ENCODE measurements around the gene ASPDH. TPM values are rescaled to one million over a fixed set of nuclear protein-coding genes. Genes with fewer than 3 reads are reported as not detected.

The ASPDH gene
- total and polyA plus RNA-seq, 3 donors from 2014 or later = 0.90 TPM; not detected in 2

DNA sequence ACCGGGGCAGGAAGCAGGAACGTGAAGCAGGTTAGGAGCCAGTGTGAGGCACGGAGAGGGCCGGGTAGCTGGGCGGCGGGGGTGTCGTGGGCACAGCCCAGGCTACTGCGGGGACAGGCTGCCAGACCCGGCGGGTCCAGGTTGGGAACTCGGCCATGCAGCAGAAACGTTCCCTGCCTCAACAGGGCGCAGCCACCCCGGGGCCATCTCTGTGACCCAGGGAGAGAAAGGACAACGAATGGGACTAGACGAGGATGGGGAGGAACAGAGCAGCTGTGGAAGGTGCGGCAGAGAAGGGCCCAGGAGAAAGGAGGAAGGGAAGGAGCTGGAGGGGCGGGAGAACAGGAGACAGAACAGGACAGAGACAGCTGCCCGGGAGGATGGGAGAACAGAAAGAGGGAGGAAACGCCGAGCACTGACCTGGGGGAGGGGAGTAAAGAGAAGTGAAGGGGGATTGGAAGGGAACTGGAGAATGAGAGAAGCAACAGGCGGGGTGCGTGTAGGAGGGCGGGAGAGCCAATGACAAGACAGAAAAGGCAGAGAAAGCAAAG, 24.2 kb downstream of the ASPDH start:
- no peak for TF ChIP-seq POLR2A (IDR thresholded peaks at IDR 0.05)
- TF ChIP-seq, protein P1, sequence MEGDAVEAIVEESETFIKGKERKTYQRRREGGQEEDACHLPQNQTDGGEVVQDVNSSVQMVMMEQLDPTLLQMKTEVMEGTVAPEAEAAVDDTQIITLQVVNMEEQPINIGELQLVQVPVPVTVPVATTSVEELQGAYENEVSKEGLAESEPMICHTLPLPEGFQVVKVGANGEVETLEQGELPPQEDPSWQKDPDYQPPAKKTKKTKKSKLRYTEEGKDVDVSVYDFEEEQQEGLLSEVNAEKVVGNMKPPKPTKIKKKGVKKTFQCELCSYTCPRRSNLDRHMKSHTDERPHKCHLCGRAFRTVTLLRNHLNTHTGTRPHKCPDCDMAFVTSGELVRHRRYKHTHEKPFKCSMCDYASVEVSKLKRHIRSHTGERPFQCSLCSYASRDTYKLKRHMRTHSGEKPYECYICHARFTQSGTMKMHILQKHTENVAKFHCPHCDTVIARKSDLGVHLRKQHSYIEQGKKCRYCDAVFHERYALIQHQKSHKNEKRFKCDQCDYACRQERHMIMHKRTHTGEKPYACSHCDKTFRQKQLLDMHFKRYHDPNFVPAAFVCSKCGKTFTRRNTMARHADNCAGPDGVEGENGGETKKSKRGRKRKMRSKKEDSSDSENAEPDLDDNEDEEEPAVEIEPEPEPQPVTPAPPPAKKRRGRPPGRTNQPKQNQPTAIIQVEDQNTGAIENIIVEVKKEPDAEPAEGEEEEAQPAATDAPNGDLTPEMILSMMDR (IDR thresholded peaks at IDR 0.05) = no peak
- intact Hi-C loops (cut with DNase I; ENCODE audit: low total_unique reads) = no loop called here
- no peaks in the 10 kb centered on the region for H3K9me3 ChIP-seq
- H3K36me3 ChIP-seq (ENCODE audit: low read depth, missing control alignments) = no peaks in the 10 kb centered on the region
- H3K27ac ChIP-seq = no peak overlapping the region
- H3K4me1 ChIP-seq = no peaks in the 10 kb centered on the region
- H3K4me3 ChIP-seq = no peak overlapping the region
- DNase-seq = no peak
- 35 to 46% methylated on average over 24 of the region's 24 CpGs for WGBS, 2 donors
- no peaks in the 10 kb centered on the region for H3K27me3 ChIP-seq

- no peak overlapping the region for H3K27ac ChIP-seq
- H3K4me1 ChIP-seq = no peaks in the 10 kb centered on the region
- no peak for TF ChIP-seq POLR2A (IDR thresholded peaks at IDR 0.05)
- TF ChIP-seq, protein P1 (IDR thresholded peaks at IDR 0.05) = no peak
- no peak overlapping the region for H3K4me3 ChIP-seq
- no peaks in the 10 kb centered on the region for H3K27me3 ChIP-seq
- H3K9me3 ChIP-seq = no peaks in the 10 kb centered on the region
- intact Hi-C loops (cut with DNase I; ENCODE audit: low total_unique reads) = no loop called here
- H3K36me3 ChIP-seq (ENCODE audit: low read depth, missing control alignments) = no peaks in the 10 kb centered on the region
- no peak for DNase-seq
- 16 to 30% methylated on average over 13 of the region's 13 CpGs for WGBS, 2 donors
Measured at GRCh38 chr19:50488389-50489194, 25.1 kb downstream of the ASPDH start.

DNA sequence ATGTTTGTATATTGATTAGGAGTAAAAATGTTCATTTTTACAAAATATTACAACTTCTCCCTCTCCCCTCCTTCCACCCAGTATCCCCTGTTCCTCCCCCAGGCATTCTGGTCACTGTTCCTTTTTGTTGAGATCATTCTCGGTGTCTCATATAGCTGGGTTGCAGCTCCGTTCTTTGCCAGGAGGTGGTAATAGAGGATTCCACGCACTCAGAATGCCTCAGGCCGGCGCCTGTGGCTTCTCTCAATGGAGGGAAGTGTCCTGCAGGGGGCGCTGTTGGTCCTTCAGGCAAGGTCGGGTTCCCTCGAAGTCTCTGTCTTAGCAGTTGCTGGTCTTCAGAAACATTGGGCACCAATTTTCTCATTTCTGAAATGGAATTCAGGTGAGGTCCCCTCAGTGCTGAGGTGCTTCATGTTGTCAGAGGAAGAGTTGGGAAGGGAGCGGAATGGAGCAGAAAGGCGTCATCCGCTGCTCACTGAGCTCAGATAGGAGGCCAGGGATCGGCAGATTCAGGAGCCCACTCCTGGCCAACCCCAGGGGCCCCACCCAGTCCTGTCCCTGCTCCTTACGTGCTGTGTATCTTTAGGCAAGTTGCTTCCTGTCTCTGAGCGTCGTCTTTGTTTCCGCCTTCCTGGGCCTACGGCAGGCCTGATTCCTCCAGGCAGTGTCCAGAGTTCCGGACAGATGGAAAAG, 26.7 kb downstream of the ASPDH start:
- H3K4me3 ChIP-seq = no peak overlapping the region
- intact Hi-C loops (cut with DNase I; ENCODE audit: low total_unique reads) = no loop called here
- DNase-seq = peak; percentile 75
- H3K27me3 ChIP-seq = no peaks in the 10 kb centered on the region
- no peaks in the 10 kb centered on the region for H3K4me1 ChIP-seq
- no peak overlapping the region for H3K27ac ChIP-seq
- no peaks in the 10 kb centered on the region for H3K9me3 ChIP-seq
- 62 to 75% methylated on average over 18 of the region's 18 CpGs for WGBS, 2 donors
- H3K36me3 ChIP-seq (ENCODE audit: low read depth, missing control alignments) = no peaks in the 10 kb centered on the region
- TF ChIP-seq, protein P1 (IDR thresholded peaks at IDR 0.05) = peak in 2 of 3 experiments; percentile 21 to 60
- no peak for TF ChIP-seq POLR2A (IDR thresholded peaks at IDR 0.05)

GRCh38 chr19:50485284-50485955, 28.3 kb downstream of the ASPDH start:
- Histone ChIP-seq H3K9me3 (no peaks in the 10 kb centered on the region), H3K27ac (no peak overlapping the region), H3K4me1 (no peaks in the 10 kb centered on the region), H3K27me3 (no peaks in the 10 kb centered on the region), H3K36me3 (ENCODE audit: low read depth, missing control alignments) (no peaks in the 10 kb centered on the region), H3K4me3 (no peak overlapping the region)
- intact Hi-C loops (cut with DNase I; ENCODE audit: low total_unique reads) = no loop called here
- TF ChIP-seq POLR2A (IDR thresholded peaks at IDR 0.05) = no peak
- TF ChIP-seq, protein P1 (IDR thresholded peaks at IDR 0.05) = no peak
- no peak for DNase-seq
- 88 to 89% methylated on average over 10 of the region's 10 CpGs for WGBS, 2 donors
